Measurements from ENCODE around the gene PUSL1.

PUSL1 gene

DNA sequence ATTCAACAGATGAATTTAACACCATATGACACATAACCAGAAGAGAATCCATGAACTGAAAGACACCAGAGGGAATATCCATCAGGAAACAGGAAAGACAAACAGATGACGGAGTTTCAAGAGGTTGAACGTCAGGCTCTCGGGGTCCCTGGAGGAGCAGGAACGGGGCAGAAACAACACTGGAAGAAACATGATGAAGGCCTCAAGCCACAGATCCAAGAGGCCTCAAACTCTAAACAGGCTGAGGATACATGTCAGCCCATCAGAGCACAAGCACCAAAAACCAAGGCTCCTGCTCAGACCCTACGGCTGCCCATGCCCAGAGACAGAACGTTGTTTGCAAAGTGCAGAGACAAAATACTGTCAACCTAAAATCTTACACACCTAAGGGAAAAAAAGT, 9.0 kb downstream of the PUSL1 start:
- Mint-ChIP-seq H3K27me3 (ENCODE audit: low read depth) (no peaks in the 10 kb centered on the region), H3K4me3 (no peak overlapping the region), H3K36me3 (ENCODE audit: low read depth) (peaks cover 15% of the 10 kb centered on the region), H3K9me3 (no peaks in the 10 kb centered on the region), H3K27ac (no peak overlapping the region), H3K4me1 (ENCODE audit: low read depth) (peaks cover 6% of the 10 kb centered on the region)

- no peaks in the 10 kb centered on the region for H3K9me3 Mint-ChIP-seq
Observed at GRCh38 chr1:1318131-1318652, 9.8 kb downstream of the PUSL1 start.

GRCh38 chr1:1318777-1319645, 10.6 kb downstream of the PUSL1 start:
- Mint-ChIP-seq H3K9me3 (no peaks in the 10 kb centered on the region), H3K4me1 (ENCODE audit: low read depth) (peaks cover 15% of the 10 kb centered on the region), H3K4me3 (no peak overlapping the region), H3K36me3 (ENCODE audit: low read depth) (peaks cover 11% of the 10 kb centered on the region), H3K27me3 (ENCODE audit: low read depth) (no peaks in the 10 kb centered on the region), H3K27ac (no peak overlapping the region)

More at GRCh38 chr1:1318131-1318652, 9.8 kb downstream of the PUSL1 start:
- peaks cover 12% of the 10 kb centered on the region for H3K36me3 Mint-ChIP-seq (ENCODE audit: low read depth)
- no peak overlapping the region for H3K4me3 Mint-ChIP-seq
- H3K27ac Mint-ChIP-seq: no peak overlapping the region
- H3K4me1 Mint-ChIP-seq (ENCODE audit: low read depth): peaks cover 11% of the 10 kb centered on the region
- H3K27me3 Mint-ChIP-seq (ENCODE audit: low read depth): no peaks in the 10 kb centered on the region

DNA sequence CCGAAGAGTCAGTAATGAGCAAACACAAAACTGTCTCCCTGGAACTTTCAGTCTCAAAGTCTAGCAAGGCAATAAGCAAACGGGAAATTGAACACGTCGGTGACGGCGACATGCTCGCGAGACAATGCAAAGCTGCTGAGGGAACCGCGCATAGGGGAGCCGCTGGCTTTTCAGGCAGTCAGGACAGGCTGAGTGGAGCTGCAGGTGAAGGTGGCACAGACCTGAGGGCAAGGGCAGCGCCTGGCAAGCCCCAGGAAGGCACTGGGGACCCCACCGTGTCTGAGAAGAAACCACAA, 11.2 kb downstream of the PUSL1 start:
- Mint-ChIP-seq H3K27ac (no peak overlapping the region), H3K36me3 (ENCODE audit: low read depth) (peaks cover 11% of the 10 kb centered on the region)

GRCh38 chr1:1320666-1321448, 12.5 kb downstream of the PUSL1 start:
- peaks cover 11% of the 10 kb centered on the region for H3K36me3 Mint-ChIP-seq (ENCODE audit: low read depth)
- no peak overlapping the region for H3K27ac Mint-ChIP-seq
- no peaks in the 10 kb centered on the region for H3K27me3 Mint-ChIP-seq (ENCODE audit: low read depth)
- no peak overlapping the region for H3K4me3 Mint-ChIP-seq
- peaks cover 15% of the 10 kb centered on the region for H3K4me1 Mint-ChIP-seq (ENCODE audit: low read depth)
- H3K9me3 Mint-ChIP-seq: no peaks in the 10 kb centered on the region

More for the DNA sequence above, 11.2 kb downstream of the PUSL1 start:
- Mint-ChIP-seq H3K27me3 (ENCODE audit: low read depth) (no peaks in the 10 kb centered on the region), H3K4me3 (no peak overlapping the region), H3K9me3 (no peaks in the 10 kb centered on the region), H3K4me1 (ENCODE audit: low read depth) (peaks cover 15% of the 10 kb centered on the region)

- Mint-ChIP-seq H3K9me3 (no peaks in the 10 kb centered on the region), H3K4me3 (no peak overlapping the region), H3K27me3 (ENCODE audit: low read depth) (no peaks in the 10 kb centered on the region), H3K27ac (no peak overlapping the region), H3K36me3 (ENCODE audit: low read depth) (peaks cover 11% of the 10 kb centered on the region), H3K4me1 (ENCODE audit: low read depth) (peaks cover 20% of the 10 kb centered on the region)
Observed at GRCh38 chr1:1321477-1321876, 13.1 kb downstream of the PUSL1 start.

DNA sequence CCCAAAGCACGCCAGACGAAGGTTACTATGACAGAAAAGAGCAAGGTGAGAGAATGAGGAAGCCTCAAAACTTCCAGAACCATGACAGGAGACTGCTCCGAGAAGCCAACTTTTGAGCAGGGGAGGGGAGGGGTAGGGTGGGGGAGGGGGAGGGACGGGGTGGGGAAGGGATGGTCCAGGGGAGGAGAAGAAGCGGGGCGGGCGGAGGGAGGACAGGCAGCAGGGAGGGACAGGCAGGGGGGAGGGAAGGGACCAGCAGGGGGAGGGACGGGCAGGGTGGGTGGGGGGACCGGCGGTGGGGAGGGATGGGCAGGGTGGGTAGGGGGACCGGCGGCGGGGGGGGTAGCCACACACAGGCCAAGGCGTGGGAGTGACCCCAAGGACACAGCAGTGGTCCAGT, 14.0 kb downstream of the PUSL1 start:
- Mint-ChIP-seq H3K9me3 (no peaks in the 10 kb centered on the region), H3K36me3 (ENCODE audit: low read depth) (peaks cover 8% of the 10 kb centered on the region), H3K4me3 (peak overlapping the region; percentile 79), H3K27me3 (ENCODE audit: low read depth) (no peaks in the 10 kb centered on the region), H3K27ac (peak overlapping the region; percentile 78), H3K4me1 (ENCODE audit: low read depth) (peaks cover 20% of the 10 kb centered on the region)

- H3K9me3 Mint-ChIP-seq: no peaks in the 10 kb centered on the region
- no peaks in the 10 kb centered on the region for H3K27me3 Mint-ChIP-seq (ENCODE audit: low read depth)
- peak overlapping the region; percentile 67 for H3K27ac Mint-ChIP-seq
- peak overlapping the region; percentile 85 for H3K4me3 Mint-ChIP-seq
- H3K36me3 Mint-ChIP-seq (ENCODE audit: low read depth): peaks cover 6% of the 10 kb centered on the region
- H3K4me1 Mint-ChIP-seq (ENCODE audit: low read depth): peaks cover 20% of the 10 kb centered on the region
Observed at GRCh38 chr1:1322952-1323351, 14.6 kb downstream of the PUSL1 start.

DNA sequence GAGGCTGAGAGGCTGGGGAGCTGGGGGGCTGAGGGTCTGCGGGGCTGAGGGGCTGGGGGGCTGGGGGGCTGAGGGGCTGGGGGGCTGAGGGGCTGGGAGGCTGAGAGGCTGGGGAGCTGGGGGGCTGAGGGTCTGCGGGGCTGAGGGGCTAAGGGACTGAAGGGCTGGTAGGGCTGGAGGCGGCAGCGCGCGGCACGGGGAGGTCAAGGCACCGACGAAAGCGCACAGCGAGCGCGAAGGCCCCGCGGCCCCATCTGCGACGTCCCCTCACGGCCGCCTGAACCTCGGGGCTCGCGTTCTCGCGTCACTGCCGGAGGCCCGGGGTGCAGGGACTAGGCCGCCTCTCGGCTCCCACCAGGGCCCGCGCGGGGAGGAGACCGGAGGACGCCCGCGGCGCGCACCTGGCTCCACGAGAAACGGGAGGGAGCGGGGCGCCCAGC, 15.7 kb downstream of the PUSL1 start:
- Mint-ChIP-seq H3K27ac (no peak overlapping the region), H3K36me3 (ENCODE audit: low read depth) (peaks cover 6% of the 10 kb centered on the region), H3K9me3 (no peaks in the 10 kb centered on the region), H3K4me1 (ENCODE audit: low read depth) (peaks cover 20% of the 10 kb centered on the region), H3K27me3 (ENCODE audit: low read depth) (no peaks in the 10 kb centered on the region), H3K4me3 (peak overlapping the region; percentile 91)

GRCh38 chr1:1324524-1325287, 16.3 kb downstream of the PUSL1 start, which contains the start of the genes CPTP and INTS11:
CPTP (plus strand) TSS chr1:1324802; CDS start chr1:1326911, 2,109 bp downstream.
INTS11 (minus strand) TSS chr1:1324660; CDS start chr1:1324608, 52 bp downstream.
- Mint-ChIP-seq H3K4me1 (ENCODE audit: low read depth) (peaks cover 20% of the 10 kb centered on the region), H3K36me3 (ENCODE audit: low read depth) (peaks cover 6% of the 10 kb centered on the region), H3K27me3 (ENCODE audit: low read depth) (no peaks in the 10 kb centered on the region), H3K9me3 (no peaks in the 10 kb centered on the region), H3K4me3 (peak within 1 kb of the TSS; percentile 91), H3K27ac (peak within 1 kb of the TSS; percentile 92)

GRCh38 chr1:1325288-1326074, 17.1 kb downstream of the PUSL1 start:
- peak overlapping the region; percentile 80 for H3K27ac Mint-ChIP-seq
- peaks cover 21% of the 10 kb centered on the region for H3K4me1 Mint-ChIP-seq (ENCODE audit: low read depth)
- H3K4me3 Mint-ChIP-seq: peak overlapping the region; percentile 83
- H3K9me3 Mint-ChIP-seq: no peaks in the 10 kb centered on the region
- H3K27me3 Mint-ChIP-seq (ENCODE audit: low read depth): no peaks in the 10 kb centered on the region
- H3K36me3 Mint-ChIP-seq (ENCODE audit: low read depth): peaks cover 6% of the 10 kb centered on the region

- peak overlapping the region; percentile 83 for H3K4me3 Mint-ChIP-seq
- peak overlapping the region; percentile 80 for H3K27ac Mint-ChIP-seq
- peaks cover 21% of the 10 kb centered on the region for H3K4me1 Mint-ChIP-seq (ENCODE audit: low read depth)
- H3K9me3 Mint-ChIP-seq: no peaks in the 10 kb centered on the region
- H3K36me3 Mint-ChIP-seq (ENCODE audit: low read depth): peaks cover 6% of the 10 kb centered on the region
- no peaks in the 10 kb centered on the region for H3K27me3 Mint-ChIP-seq (ENCODE audit: low read depth)
Observed at GRCh38 chr1:1326075-1326605, 17.7 kb downstream of the PUSL1 start.

DNA sequence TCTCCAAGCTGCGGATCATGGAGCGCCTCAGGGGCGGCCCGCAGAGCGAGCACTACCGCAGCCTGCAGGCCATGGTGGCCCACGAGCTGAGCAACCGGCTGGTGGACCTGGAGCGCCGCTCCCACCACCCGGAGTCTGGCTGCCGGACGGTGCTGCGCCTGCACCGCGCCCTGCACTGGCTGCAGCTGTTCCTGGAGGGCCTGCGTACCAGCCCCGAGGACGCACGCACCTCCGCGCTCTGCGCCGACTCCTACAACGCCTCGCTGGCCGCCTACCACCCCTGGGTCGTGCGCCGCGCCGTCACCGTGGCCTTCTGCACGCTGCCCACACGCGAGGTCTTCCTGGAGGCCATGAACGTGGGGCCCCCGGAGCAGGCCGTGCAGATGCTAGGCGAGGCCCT, 18.9 kb downstream of the PUSL1 start:
- no peaks in the 10 kb centered on the region for H3K9me3 Mint-ChIP-seq
- H3K4me3 Mint-ChIP-seq: no peak overlapping the region
- H3K36me3 Mint-ChIP-seq (ENCODE audit: low read depth): peaks cover 4% of the 10 kb centered on the region
- peaks cover 16% of the 10 kb centered on the region for H3K4me1 Mint-ChIP-seq (ENCODE audit: low read depth)
- no peaks in the 10 kb centered on the region for H3K27me3 Mint-ChIP-seq (ENCODE audit: low read depth)
- H3K27ac Mint-ChIP-seq: peak overlapping the region; percentile 36

Data from T-helper 1 cell treated with Interleukin-12 subunit alpha and Interleukin-12 subunit beta and Interleukin-4 antibody, amounts not matched to agents 30 μg/mL and 1 μg/mL, for 36 hours (primary cell).